ENCODE results near the gene SLC22A12.

DNA sequence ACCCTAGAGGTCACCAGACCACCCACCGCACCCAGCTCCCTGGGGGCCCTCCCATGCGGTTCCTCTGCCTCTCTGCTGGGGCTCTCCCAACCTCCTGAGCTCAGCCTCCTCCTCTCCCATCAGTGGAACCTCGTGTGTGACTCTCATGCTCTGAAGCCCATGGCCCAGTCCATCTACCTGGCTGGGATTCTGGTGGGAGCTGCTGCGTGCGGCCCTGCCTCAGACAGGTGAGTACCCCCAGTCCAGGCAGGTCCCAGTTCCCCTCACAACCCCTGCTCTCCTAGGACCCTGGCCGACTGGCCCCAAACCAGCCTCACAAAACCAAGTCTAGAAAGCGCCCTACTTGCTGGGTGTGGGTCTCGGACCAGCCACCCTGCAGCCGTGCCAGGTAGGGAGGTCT, 1.6 kb downstream of the SLC22A12 start:
- TF ChIP-seq, protein P1, sequence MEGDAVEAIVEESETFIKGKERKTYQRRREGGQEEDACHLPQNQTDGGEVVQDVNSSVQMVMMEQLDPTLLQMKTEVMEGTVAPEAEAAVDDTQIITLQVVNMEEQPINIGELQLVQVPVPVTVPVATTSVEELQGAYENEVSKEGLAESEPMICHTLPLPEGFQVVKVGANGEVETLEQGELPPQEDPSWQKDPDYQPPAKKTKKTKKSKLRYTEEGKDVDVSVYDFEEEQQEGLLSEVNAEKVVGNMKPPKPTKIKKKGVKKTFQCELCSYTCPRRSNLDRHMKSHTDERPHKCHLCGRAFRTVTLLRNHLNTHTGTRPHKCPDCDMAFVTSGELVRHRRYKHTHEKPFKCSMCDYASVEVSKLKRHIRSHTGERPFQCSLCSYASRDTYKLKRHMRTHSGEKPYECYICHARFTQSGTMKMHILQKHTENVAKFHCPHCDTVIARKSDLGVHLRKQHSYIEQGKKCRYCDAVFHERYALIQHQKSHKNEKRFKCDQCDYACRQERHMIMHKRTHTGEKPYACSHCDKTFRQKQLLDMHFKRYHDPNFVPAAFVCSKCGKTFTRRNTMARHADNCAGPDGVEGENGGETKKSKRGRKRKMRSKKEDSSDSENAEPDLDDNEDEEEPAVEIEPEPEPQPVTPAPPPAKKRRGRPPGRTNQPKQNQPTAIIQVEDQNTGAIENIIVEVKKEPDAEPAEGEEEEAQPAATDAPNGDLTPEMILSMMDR (IDR thresholded peaks at IDR 0.05; ENCODE audit: insufficient read depth, low read length, poor library complexity, severe bottlenecking), result no peak
- TF ChIP-seq EZH2phosphoT487 (conservative IDR thresholded peaks at IDR 0.05; ENCODE audit: low read length), result no peak

Measured in SU-DHL-6 (cell line).